Smooth muscle cell of the umbilical artery (primary cell): ENCODE measurements around the gene SPATA31D1. TPM values are rescaled to one million over a fixed set of nuclear protein-coding genes. Genes with fewer than 3 reads are reported as not detected.

ENCODE experiments used
- total RNA-seq: library from RNA; depleted of rRNA; stranded (reverse); fragments of >200 nt; gene quantifications from 2 replicates; pipeline ENCODE4 v1.2.3, GENCODE V29; 2014

The SPATA31D1 gene
- not detected in 2 replicates for total RNA-seq

DNA sequence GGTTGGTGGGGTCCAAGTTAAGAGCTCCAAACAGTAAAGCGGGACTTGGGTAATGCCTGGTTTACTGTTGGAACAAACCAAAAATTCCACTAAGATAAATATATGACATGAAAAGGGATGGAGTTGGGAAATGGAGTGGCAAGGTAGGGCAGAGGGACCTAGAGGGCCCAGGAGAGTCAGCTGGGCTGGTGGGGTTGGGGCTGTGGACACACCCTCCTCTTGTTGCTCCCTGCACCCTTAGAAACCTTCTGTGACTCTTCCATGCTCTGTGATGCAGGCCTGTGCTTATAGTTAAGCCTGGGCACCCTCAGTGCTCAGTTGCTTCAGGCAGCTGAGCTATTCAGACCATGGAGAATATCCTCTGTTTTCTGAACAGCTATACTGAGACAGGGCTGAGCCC, at the start of gene SPATA31D1:
Gene SPATA31D1, plus strand, starts transcription at position 301 of the 400 bp plus-strand sequence. Its CDS starts 47 bp downstream, at position 348.

DNA sequence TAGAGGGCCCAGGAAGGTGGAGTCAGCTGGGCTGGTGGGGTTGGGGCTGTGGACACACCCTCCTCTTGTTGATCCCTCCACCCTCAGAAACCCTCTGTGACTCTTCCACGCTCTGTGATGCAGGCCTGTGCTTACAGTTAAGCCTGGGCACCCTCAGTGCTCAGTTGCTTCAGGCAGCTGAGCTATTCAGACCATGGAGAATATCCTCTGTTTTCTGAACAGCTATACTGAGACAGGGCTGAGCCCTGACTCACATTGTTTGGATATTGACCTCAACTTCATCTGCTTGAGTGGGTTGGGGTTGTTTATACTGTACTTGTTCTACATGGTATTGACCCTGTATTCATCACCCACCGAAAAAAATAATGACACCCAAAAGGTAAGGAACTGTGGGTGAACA, 45.2 kb upstream of the SPATA31D1 start, which contains the start of gene SPATA31D3:
Gene SPATA31D3, plus strand, starts transcription at position 108 of the 400 bp plus-strand sequence. Its CDS starts 86 bp downstream, at position 194.

Other genes with a start within 250 kb of the SPATA31D1 start
- not detected in 2 replicates for gene SPATA31D4, start 60.3 kb upstream of the SPATA31D1 start, total RNA-seq
- not detected in 2 replicates for gene SPATA31D3, start 45.3 kb upstream of the SPATA31D1 start, total RNA-seq